Left lung (tissue), 10 donors: ENCODE results near the gene TNNI3. TPM values are rescaled to one million over a fixed set of nuclear protein-coding genes. Genes with fewer than 3 reads are reported as not detected.
A peak's percentile ranks its signal among the peaks of the same experiment; 100 is the strongest.

Experiments
- ATAC-seq: fragments of 200-7000 bp; cut with Tn5 transposase; one replicate; pipeline ENCODE4 v1.9.1; 2020; ENCODE audit warnings: moderate library complexity
- DNase-seq, 4 donors: peaks; one replicate each; pipeline ENCODE4 v3.0.0-alpha.2; 2013 to 2020
- H3K27ac ChIP-seq, 2 donors: fragments of 200-600 bp; sonication (generic) in 1 of 2; one replicate each; pipeline versions ENCODE4 v1.5.0 to v1.8.0; 2020 to 2021
- H3K27me3 ChIP-seq, 2 donors: fragments of 200-600 bp; sonication (generic) in 1 of 2; one replicate each; pipeline versions ENCODE4 v1.5.0 to v1.8.0; 2020 to 2021
- H3K36me3 ChIP-seq, 2 donors: fragments of 200-600 bp; sonication (generic) in 1 of 2; one replicate each; pipeline versions ENCODE4 v1.5.0 to v1.8.0; 2020 to 2021
- H3K4me1 ChIP-seq, 2 donors: fragments of 200-600 bp; one replicate each; pipeline ENCODE4 v1.8.0; 2021
- H3K4me3 ChIP-seq, 2 donors: fragments of 200-600 bp; sonication (generic) in 1 of 2; one replicate each; pipeline versions ENCODE4 v1.5.0 to v1.8.0; 2020 to 2021; ENCODE audit warnings: mild to moderate bottlenecking in 1 of 2
- H3K9me3 ChIP-seq, 2 donors: fragments of 200-600 bp; sonication (generic) in 1 of 2; one replicate each; pipeline versions ENCODE4 v1.5.0 to v1.8.0; 2020 to 2021
- CTCF ChIP-seq, 2 donors: fragments of 200-600 bp; sonication (generic) in 1 of 2; IDR thresholded peaks; one replicate each; pipeline versions ENCODE4 v1.5.0 to v1.8.0; 2021; ENCODE audit warnings: antibody characterized with exemption in 2 of 2
- intact Hi-C, 2 donors: fragments of 100-400 bp; cut with DNase I; formaldehyde crosslinking; loops; one replicate each; pipeline versions ENCODE4 v1.11.2 to v1.14.2; 2022
- polyA plus RNA-seq, 6 donors: library from polyadenylated mRNA; unstranded; fragments of 120-200 nt; gene quantifications; one replicate each; pipeline ENCODE4 v1.2.1, GENCODE V29; 2013; ENCODE audit not compliant: insufficient read length in 6 of 6
- total RNA-seq, 2 donors: library from RNA; stranded (reverse); fragmentation: NEBNext Ultra II Directional; extraction: Animal tissue kit (Norgen Biotek cat#: 25700); gene quantifications; one replicate each; pipeline ENCODE4 v1.2.1, GENCODE V29; 2021
- donor health status: DM: no; HTN: yes; CAD: no.
- donor health status: DM: no; HTN: no; CAD: no.

TNNI3 gene
- total and polyA plus RNA-seq, 8 donors, result 0.75 to 1.6 (median 0.98) TPM; not detected in 1

GRCh38 chr19:55146078-55146704, 11.3 kb downstream of the TNNI3 start:
- no peaks in the 10 kb centered on the region for H3K9me3 ChIP-seq
- H3K4me1 ChIP-seq, result peaks cover under 1 to 16% of the 10 kb centered on the region in 2 donors
- intact Hi-C loops, result no loop called here
- H3K36me3 ChIP-seq, result no peaks in the 10 kb centered on the region
- H3K4me3 ChIP-seq, result no peak overlapping the region
- no peak for TF ChIP-seq CTCF (IDR thresholded peaks at IDR 0.05)
- no peak overlapping the region for H3K27ac ChIP-seq
- peaks cover 58 to 88% of the 10 kb centered on the region in 2 donors for H3K27me3 ChIP-seq
- ATAC-seq, result peak; percentile 17
- DNase-seq, result no peak

DNA sequence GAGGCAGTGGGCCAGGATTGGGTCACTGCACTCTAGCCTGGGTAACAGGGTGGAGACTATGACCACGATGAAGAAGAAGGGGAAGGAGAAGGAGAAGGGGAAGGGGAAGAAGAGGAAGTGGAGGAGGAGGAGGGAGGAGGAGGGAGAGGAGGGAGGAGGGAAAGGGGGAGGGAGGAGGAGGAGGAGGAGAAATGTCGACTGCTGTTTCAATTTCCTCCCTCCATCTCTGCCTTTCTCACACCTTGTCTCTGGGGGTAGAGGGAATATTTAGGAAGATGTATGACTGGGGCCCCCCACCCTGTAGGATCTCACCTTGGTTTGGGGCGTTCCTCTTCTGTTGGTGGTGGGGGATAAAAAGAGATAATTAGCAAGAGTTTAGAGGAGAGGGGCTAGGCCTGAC, 12.3 kb downstream of the TNNI3 start:
- Histone ChIP-seq H3K27me3 (peaks cover 62 to 97% of the 10 kb centered on the region in 2 donors), H3K27ac (no peak overlapping the region), H3K36me3 (no peaks in the 10 kb centered on the region), H3K4me3 (no peak overlapping the region), H3K9me3 (no peaks in the 10 kb centered on the region), H3K4me1 (peaks cover 3 to 16% of the 10 kb centered on the region in 2 donors)
- ATAC-seq, result peak; percentile 39
- DNase-seq, result no peak
- no peak for TF ChIP-seq CTCF (IDR thresholded peaks at IDR 0.05)
- intact Hi-C loops, result no loop called here

DNA sequence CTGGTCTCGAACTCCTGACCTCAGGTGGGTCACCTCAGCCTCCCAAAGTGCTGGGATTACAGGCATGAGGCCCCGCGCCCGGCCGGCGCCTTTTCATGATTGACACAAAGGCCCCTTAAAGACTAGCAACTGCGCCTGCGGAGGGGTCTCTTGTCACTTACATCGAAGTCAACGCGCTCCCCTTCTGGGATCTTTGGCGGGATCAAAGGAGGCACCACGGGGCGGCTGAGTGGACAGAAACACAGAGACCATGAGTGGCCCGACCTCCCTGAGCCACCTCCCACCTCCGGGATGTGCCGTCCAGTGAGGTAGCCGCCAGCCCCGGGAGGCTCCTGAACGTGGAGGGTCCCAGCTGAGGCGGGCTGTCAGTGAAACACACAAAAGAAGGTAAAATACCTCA, 15.8 kb downstream of the TNNI3 start:
- no peak for DNase-seq
- H3K9me3 ChIP-seq, result no peaks in the 10 kb centered on the region
- peaks cover 3 to 15% of the 10 kb centered on the region in 2 donors for H3K4me1 ChIP-seq
- H3K27me3 ChIP-seq, result peaks cover 36 to 95% of the 10 kb centered on the region in 2 donors
- H3K27ac ChIP-seq, result no peak overlapping the region
- H3K4me3 ChIP-seq, result no peak overlapping the region
- no peaks in the 10 kb centered on the region for H3K36me3 ChIP-seq
- TF ChIP-seq CTCF (IDR thresholded peaks at IDR 0.05), result no peak
- intact Hi-C loops, result no loop called here
- ATAC-seq, result no peak

DNA sequence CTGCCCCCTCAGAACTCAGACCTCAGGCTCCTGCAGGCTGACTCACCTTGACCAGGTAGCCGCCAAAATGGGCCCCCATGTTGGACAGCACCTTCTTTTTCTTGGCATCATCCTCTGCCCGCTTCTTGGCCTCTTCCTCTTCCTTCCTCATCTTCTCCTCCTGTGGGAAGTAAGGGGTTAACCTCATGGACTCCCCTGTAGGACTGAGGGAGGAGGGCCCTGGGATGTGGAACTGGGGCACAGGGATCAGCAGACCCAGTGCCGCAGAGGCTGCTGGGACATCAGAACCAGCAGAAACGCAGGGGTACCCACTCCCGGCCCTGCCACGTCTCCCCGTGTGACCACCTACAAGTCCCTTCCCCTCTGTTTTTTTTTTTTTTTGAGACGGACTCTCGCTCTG, 19.6 kb downstream of the TNNI3 start:
- Histone ChIP-seq H3K36me3 (no peaks in the 10 kb centered on the region), H3K4me1 (peaks cover 0 to 3% of the 10 kb centered on the region in 2 donors), H3K4me3 (no peak overlapping the region), H3K27me3 (peaks cover 22 to 92% of the 10 kb centered on the region in 2 donors), H3K9me3 (no peaks in the 10 kb centered on the region), H3K27ac (no peak overlapping the region)
- intact Hi-C loops, result no loop called here
- ATAC-seq, result no peak
- no peak for DNase-seq
- TF ChIP-seq CTCF (IDR thresholded peaks at IDR 0.05), result no peak

GRCh38 chr19:55136399-55137102, 21.0 kb downstream of the TNNI3 start:
- ATAC-seq (no peak), DNase-seq (no peak)
- Histone ChIP-seq H3K4me3 (no peak overlapping the region), H3K27ac (no peak overlapping the region), H3K4me1 (peaks cover 0 to 3% of the 10 kb centered on the region in 2 donors), H3K36me3 (no peaks in the 10 kb centered on the region), H3K9me3 (no peaks in the 10 kb centered on the region), H3K27me3 (peaks cover 15 to 92% of the 10 kb centered on the region in 2 donors)
- intact Hi-C loops, result no loop called here
- no peak for TF ChIP-seq CTCF (IDR thresholded peaks at IDR 0.05)
